ENCODE results near the gene NFYC. TPM values are rescaled to one million over a fixed set of nuclear protein-coding genes. Genes with fewer than 3 reads are reported as not detected.

NFYC gene
- total RNA-seq, 1 experiment from 2014 or later = 28.2 TPM

Other genes starting within 250 kb of the NFYC start
- gene ZFP69B, start 241.2 kb upstream of the NFYC start, total RNA-seq (2014; rRNA removed; shearing (Covaris generic)) = 3.5 and 4.2 TPM in 2 replicates
- gene ZFP69, start 214.4 kb upstream of the NFYC start, total RNA-seq (2014; rRNA removed; shearing (Covaris generic)) = not detected in 2 replicates
- 2.2 and 3.5 TPM in 2 replicates for gene EXO5, start 182.9 kb upstream of the NFYC start, total RNA-seq (2014; rRNA removed; shearing (Covaris generic))
- gene ZNF684, start 160.1 kb upstream of the NFYC start, total RNA-seq (2014; rRNA removed; shearing (Covaris generic)) = 5.0 TPM in 2 replicates
- 3.1 and 3.6 TPM in 2 replicates for gene RIMS3, start 26.0 kb upstream of the NFYC start, total RNA-seq (2014; rRNA removed; shearing (Covaris generic))
- not detected in 2 replicates for gene KCNQ4, start 92.1 kb downstream of the NFYC start, total RNA-seq (2014; rRNA removed; shearing (Covaris generic))
- 4.1 and 5.3 TPM in 2 replicates for gene CITED4, start 170.7 kb downstream of the NFYC start, total RNA-seq (2014; rRNA removed; shearing (Covaris generic))

All from A172 (cell line).